Peyer's patch (tissue), 4 donors: ENCODE results near the gene ZNF697.

Experiments
- POLR2A ChIP-seq, 2 donors: fragments of 450-650 bp; IDR thresholded peaks; one replicate each; pipeline ENCODE4 v1.5.1; 2017; ENCODE audit warnings: antibody characterized with exemption in 2 of 2, mild to moderate bottlenecking in 2 of 2, moderate library complexity in 2 of 2
- TF ChIP-seq, protein P1 (sequence below), 6 experiments: fragments of 450-650 bp in 4 of 6; fragments of 200-600 bp in 2 of 6; sonication (generic) in 1 of 6; IDR thresholded peaks; one replicate each; pipeline ENCODE4 v1.5.1; 2017 to 2019; ENCODE audit warnings: antibody characterized with exemption in 6 of 6, mild to moderate bottlenecking in 3 of 6, moderate library complexity in 1 of 6

DNA sequence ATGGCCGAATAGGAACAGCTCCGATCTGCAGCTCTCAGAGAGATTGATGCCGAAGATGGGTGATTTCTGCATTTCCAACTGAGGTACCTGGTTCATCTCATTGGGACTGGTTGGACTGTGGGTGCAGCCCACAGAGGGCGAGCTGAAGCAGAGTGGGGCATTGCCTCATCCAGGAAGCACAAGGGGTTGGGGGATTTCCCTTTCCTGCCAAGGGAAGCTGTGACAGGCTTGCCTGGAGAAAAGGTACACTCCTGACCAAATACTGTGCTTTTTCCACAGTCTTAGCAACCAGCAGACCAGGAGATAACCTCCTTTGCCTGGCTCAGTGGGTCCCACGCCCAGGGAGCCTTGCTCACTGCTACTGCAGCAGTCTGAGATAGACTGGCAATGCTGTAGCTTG is 74.2 kb downstream of the ZNF697 start:
- no peak for TF ChIP-seq POLR2A (IDR thresholded peaks at IDR 0.05)
- TF ChIP-seq, protein P1, sequence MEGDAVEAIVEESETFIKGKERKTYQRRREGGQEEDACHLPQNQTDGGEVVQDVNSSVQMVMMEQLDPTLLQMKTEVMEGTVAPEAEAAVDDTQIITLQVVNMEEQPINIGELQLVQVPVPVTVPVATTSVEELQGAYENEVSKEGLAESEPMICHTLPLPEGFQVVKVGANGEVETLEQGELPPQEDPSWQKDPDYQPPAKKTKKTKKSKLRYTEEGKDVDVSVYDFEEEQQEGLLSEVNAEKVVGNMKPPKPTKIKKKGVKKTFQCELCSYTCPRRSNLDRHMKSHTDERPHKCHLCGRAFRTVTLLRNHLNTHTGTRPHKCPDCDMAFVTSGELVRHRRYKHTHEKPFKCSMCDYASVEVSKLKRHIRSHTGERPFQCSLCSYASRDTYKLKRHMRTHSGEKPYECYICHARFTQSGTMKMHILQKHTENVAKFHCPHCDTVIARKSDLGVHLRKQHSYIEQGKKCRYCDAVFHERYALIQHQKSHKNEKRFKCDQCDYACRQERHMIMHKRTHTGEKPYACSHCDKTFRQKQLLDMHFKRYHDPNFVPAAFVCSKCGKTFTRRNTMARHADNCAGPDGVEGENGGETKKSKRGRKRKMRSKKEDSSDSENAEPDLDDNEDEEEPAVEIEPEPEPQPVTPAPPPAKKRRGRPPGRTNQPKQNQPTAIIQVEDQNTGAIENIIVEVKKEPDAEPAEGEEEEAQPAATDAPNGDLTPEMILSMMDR (IDR thresholded peaks at IDR 0.05) = no peak
